GM20431 (cell line): Measurements from ENCODE around the gene COL6A1.
"Not testable (repeated sequence)": the region's sequence is repeated elsewhere in the genome, so short reads cannot be mapped to it uniquely, and the experiment has no call there.

Experiments used
- in situ Hi-C: fragments of 300-500 bp; cut with MseI, MboI; formaldehyde crosslinking; loops from one replicate; pipeline ENCODE4 v1.15.0; 2020; ENCODE audit warnings: low sequenced_read_pairs; ENCODE audit not compliant: unreplicated experiment

COL6A1 gene

DNA sequence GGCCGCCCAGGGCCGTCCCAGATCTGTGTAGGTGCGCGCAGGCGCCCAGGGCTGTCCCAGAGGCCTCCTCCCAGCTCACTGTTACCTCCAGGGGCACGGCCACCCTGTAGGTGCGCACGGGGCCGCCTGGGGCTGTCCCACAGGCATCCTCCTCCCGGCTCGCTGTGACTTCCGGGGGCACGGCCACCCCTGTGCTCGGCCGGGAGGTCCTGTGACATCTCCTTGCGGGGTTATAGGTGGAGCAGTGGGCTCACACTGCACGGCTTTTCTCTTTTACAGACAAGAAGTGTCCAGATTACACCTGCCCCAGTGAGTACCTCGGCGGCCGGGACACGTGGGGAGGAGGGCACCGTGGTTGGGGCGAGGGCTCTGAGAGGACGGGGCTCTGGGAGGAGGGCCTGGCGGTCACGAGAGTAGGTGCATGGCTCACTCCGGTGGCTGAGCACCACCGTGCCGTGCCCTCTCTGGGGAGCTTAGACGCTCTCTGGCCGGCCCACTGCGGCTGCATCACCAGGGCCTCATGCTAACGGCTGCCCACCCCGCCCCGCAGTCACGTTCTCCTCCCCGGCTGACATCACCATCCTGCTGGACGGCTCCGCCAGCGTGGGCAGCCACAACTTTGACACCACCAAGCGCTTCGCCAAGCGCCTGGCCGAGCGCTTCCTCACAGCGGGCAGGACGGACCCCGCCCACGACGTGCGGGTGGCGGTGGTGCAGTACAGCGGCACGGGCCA, 21.4 kb downstream of the COL6A1 start:
- in situ Hi-C loops = no loop called here

DNA sequence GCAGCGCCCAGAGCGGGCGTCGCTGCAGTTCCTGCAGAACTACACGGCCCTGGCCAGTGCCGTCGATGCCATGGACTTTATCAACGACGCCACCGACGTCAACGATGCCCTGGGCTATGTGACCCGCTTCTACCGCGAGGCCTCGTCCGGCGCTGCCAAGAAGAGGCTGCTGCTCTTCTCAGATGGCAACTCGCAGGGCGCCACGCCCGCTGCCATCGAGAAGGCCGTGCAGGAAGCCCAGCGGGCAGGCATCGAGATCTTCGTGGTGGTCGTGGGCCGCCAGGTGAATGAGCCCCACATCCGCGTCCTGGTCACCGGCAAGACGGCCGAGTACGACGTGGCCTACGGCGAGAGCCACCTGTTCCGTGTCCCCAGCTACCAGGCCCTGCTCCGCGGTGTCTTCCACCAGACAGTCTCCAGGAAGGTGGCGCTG, 22.0 kb downstream of the COL6A1 start:
- in situ Hi-C loops = no loop called here

DNA sequence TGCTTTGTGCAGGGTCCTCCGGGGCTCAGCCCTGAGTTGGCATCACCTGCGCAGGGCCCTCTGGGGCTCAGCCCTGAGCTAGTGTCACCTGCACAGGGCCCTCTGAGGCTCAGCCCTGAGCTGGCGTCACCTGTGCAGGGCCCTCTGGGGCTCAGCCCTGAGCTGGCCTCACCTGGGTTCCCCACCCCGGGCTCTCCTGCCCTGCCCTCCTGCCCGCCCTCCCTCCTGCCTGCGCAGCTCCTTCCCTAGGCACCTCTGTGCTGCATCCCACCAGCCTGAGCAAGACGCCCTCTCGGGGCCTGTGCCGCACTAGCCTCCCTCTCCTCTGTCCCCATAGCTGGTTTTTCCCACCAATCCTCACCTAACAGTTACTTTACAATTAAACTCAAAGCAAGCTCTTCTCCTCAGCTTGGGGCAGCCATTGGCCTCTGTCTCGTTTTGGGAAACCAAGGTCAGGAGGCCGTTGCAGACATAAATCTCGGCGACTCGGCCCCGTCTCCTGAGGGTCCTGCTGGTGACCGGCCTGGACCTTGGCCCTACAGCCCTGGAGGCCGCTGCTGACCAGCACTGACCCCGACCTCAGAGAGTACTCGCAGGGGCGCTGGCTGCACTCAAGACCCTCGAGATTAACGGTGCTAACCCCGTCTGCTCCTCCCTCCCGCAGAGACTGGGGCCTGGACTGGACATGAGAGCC, 22.7 kb downstream of the COL6A1 start:
- in situ Hi-C loops = no loop called here

DNA sequence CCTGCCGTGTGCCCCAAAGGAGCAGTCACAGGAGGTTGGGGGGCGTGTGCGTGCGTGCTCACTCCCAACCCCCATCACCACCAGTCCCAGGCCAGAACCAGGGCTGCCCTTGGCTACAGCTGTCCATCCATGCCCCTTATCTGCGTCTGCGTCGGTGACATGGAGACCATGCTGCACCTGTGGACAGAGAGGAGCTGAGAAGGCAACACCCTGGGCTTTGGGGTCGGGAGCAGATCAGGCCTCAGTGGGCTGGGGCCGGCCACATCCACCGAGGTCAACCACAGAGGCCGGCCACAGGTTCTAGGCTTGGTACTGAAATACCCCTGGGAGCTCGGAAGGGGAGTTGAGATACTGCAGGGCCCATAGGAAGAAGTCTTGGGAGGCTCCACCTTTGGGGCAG, 23.5 kb downstream of the COL6A1 start:
- in situ Hi-C loops = no loop called here

DNA sequence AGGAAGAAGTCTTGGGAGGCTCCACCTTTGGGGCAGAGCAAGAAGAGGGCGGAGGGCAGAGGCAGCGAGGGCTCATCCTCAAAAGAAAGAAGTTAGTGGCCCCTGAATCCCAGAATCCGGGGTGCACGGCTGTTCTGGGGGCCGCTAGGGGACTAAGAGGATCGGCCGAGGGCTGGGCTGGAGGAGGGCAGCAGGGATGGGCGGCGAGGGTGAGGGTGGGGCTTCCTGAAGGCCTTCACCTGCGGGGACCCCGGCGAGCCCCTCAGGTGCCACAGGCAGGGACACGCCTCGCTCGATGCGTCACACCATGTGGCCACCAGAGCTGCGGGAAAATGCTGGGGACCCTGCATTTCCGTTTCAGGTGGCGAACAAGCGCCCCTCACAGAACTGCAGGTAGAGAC, 23.9 kb downstream of the COL6A1 start:
- in situ Hi-C loops = no loop called here

DNA sequence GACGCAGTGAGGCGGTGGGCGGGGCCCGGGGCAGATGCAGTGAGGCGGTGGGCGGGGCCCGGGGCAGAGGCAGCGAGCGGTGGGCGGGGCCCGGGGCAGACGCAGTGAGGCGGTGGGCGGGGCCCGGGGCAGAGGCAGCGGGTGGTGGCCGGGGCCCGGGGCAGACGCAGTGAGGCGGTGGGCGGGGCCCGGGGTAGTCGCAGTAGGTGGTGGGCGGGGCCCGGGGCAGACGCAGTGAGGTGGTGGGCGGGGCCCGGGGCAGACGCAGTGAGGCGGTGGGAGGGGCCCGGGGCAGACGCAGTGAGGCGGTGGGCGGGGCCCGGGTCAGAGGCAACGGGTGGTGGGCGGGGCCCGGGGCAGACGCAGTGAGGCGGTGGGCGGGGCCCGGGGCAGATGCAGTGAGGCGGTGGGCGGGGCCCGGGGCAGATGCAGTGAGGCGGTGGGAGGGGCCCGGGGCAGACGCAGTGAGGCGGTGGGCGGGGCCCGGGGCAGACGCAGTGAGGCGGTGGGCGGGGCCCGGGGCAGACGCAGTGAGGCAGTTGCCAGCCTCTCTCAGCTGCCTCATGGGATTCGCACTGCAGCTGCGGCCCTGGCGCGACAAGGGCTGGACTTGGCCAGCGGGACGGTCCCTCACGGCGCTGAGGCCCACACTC, 24.4 kb downstream of the COL6A1 start:
- in situ Hi-C loops = not testable (repeated sequence)

DNA sequence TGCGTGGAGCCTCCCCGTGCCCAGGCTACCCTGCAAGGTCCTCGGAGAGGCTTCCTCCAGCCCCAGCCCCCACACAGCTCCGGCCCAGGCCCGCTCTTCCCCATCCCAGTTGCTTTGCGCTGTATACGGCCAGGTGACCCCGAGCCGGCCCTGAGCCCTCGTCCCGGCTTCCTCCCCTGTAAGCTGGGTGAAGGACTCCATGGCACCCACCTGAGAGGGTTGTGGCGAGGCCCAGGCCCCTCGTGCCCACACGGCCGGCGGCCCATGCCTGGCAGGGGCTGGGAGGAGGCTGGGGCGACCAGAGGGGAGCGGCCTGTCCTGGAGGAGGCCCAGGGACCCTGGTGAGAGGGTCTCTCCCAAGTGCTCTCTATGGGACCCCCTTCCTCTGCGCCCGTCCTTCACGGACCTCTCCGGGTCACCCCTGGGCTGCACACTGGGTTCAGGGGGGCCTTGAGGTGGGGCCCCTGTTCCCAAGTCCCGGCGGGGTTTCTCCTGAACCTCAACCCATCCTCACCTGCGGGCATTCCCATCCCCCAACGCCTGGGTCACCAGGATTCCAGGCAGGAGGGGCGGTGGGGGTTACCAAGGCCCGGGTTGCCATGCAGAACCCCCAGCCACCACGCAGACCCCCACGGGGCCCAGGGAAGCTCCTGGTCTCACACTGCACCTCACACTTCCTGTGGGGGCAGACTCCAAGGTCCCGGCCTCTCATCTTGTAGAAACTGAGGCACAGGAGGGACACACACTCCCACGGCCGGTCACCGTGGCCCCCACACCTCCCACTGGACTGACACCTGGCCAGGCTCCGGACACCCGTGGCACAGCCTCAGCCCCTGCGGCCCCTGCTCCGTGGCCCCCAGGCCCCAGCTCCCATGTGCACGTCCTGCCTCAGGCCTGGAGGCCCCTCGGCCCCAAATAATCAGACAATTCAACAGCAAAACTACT, 25.2 kb downstream of the COL6A1 start:
- in situ Hi-C loops = no loop called here

DNA sequence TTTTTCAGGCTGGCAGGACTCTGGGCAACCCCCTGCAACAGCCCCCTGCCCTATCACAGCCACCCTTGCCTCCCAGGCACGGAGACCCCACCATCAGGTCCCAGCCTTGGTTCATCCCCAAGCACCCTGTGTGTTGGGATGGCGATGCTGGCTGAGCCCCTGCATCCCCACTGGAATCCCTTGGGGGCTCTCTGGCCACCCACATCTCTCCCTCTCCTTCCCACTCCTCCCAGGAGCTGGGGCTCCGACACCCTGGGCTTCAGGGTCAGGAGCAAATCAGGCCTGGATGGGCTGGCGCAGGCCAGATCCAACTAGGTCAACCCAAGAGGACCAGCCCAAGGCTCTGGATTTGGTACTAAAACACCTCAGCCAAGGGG, 25.9 kb downstream of the COL6A1 start:
- in situ Hi-C loops = no loop called here

DNA sequence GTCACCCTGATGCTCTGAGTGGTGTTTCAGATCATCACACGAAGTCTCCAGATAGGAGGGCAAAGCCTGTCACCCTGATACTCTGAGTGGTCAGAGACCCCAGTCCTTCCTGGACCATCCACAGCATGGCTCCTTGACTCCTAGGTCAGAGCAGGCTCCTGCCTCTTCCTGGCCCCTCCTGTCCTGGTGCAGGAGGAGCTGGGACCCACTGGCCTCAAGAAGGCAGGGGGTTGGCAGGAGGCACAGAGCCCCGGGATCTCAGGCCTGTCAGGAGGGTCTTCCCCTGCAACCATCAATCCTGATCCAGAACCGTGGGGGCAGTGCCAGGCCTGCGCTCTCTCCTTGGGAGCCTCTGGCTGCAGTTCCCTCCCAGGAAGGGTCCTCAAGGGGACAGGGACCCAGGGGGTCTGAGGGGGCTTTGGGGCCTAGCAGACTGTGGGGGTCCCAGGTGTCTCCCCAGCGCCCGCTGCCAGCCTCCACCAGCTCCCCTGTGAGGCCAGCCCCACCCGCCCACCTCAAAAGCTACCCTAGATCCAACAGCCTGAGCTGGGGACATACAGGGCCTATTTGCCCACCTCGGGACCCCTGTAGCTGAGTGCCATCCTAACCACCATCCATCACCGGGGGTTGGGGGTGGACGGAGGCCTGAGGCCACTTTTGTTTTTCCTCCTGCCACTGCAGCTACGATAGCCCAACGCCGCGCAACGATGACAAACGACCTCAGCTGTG, 27.5 kb downstream of the COL6A1 start:
- in situ Hi-C loops = no loop called here

DNA sequence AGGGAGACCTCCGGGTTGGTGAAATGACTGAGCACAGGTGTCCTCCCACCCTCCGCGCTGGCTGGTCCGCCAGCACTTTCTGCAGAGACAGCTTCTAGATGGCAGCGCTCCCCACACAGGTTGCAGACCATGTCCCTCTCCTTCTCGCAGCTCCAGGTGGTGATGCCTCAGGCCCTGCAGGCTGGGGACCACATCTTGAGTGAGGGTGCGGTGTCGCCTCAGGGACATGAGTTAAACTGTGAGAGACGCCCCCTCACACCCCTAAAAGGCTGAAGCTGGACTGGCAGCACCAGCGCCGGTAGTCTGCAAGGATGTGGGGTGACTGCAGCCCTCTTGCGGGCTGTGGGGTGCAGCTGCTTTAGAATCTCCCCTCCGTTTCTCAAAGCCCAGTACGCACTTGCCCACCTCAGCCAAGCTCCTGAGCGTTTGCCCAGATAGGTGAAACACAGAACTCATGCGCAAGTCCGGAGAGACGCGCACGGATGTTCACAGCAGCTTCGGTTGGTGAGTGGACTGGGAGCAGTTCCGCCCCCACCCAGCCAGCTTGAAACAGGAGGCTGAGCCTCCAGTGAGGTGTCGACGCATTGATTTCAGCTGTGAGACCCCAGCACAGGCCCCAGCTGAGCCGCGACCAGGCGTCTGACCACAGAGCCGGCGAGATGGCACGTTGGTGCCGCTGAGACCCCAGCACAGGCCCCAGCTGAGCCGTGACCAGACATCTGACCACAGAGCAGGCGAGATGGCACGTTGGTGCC, 28.6 kb downstream of the COL6A1 start:
- in situ Hi-C loops = no loop called here

DNA sequence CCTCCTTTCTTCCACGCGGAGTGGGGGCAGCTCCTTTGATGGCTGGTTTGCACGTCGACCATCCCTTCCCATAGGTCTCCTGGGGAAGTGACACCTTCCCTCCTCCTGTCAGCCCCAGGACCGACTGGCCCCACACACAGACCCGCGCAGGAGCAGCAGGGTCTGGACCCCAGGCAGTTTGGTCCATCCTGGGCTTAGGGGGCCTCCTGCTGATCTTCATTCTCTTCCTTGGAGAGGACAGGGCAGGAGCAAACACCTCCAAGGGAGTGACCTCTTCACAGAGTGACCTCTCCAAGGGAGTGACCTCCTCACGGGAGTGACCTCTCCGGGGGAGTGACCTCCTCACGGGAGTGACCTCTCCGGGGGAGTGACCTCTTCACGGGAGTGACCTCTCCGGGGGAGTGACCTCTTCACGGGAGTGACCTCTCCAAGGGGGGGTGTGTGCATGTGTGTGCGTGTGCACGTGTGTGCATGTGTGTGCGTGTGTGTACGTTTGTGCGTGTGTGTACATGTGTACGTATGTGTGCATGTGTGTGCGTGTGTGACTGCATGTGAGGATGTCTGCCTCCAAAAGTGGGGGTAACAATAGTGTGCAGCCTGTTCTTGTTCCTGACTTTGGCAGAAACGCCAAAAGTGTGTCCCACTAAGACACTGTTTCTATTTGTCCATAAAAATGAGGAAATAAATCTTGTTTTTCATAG, 29.8 kb downstream of the COL6A1 start:
- in situ Hi-C loops = no loop called here

DNA sequence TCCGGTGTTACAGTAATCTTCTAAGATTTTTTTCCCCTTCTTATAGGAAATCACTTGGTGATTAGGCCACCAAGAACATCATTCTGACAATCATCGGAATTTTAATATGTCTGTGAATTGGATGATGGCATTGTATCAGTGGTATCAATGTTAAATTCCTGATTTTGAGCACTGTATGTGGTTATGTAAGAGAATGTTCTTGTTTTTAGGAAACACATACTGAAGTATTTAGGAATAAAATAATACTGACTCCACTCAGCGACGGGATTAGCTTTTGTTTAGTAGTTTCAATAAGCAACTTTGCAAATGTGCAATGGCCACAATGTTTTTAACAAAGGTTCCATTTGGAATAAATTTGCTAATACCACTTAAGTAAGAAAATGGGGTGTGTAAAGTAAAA, 30.6 kb downstream of the COL6A1 start:
- in situ Hi-C loops = no loop called here

DNA sequence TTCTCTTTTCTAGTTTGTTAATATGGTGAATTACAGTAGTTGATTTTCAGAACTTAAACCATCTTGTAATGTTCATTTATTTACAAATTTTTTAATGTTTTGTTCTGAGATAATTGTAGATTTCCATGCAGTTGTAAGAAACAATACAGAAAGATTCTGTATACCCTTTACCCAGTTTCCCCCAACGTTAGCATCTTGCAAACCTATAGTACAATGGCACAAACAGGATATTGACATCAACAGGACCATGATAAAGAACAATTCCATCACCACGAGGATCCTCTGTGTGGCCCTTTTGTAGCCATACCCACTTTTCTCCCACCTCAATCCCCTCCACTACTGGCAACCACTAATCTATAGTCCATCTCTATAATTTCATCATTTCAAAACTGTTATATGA, 33.3 kb downstream of the COL6A1 start:
- in situ Hi-C loops = no loop called here

DNA sequence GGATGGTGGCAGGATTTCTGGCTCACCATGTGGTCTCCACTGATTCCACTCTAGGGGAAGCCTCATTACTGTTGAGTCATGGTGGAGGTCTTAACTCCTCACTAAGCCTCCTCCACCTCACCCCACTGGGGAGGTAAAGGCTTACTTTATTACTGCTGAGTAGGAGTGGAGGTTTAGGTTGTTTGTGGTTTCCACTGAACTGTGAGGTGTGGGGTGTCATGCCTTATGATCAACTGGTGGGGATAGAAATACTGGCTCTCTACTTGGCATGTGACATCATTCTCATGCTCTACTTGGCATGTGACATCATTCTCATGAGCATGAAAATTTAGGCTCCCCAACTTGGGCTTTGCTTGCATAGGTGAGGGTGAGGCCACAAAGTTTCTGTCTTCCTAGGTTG, 35.6 kb downstream of the COL6A1 start:
- in situ Hi-C loops = no loop called here

DNA sequence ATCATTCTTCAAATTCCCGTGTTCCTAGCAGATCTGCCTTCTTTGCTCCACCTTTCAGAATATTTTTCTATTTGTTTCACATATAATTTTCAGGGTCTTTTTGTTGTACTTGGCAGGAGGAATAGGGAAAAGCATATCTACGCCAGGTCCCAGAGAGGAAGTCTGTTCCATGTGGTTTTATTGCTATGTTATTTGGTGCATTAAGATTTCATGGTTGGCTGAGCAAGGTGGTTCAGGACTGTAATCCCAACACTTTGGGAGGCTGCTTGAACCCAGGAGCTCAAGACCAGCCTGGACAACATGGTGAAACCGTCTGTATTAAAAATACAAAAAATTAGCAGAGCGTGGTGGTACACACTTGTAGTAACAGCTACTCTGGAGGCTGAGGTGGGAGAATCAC, 36.1 kb downstream of the COL6A1 start:
- in situ Hi-C loops = no loop called here

DNA sequence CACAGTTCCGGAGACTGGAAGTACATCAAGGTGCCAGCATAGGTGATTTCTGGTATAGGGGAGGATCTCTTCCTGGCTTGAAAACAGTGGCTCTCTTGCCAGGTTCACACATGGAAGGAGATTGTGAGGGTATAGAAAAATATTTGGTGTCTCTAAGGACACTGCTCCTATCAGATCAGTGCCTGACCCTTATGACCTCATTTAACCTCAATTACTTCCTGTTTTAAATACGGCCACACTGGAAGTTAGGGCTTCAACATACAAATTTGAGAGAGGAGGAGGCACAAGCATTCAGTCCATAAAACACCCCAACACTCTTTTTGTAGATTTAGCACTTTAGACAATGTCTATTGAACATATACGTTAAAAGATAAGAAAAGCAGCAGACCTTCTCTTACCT, 37.0 kb downstream of the COL6A1 start:
- in situ Hi-C loops = no loop called here

DNA sequence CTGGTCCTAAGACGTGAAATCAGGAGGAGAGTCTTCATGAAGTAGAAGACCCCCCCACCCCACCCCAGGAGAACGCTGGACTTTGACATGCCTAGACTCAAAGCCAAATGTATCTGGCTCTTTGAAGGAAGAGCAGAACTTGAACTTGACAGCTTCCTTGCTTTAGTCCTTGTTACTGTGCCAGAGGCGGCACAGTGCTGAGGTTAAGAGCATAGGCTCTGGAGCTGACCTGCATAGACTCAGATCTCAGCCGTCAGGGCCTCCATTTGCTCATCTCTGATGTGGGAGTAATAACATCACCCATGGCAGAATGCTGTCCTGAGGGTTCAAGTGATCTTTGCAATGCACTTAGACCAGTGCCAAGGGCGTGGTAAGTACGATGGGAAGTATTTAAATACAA, 39.0 kb downstream of the COL6A1 start:
- in situ Hi-C loops = no loop called here

DNA sequence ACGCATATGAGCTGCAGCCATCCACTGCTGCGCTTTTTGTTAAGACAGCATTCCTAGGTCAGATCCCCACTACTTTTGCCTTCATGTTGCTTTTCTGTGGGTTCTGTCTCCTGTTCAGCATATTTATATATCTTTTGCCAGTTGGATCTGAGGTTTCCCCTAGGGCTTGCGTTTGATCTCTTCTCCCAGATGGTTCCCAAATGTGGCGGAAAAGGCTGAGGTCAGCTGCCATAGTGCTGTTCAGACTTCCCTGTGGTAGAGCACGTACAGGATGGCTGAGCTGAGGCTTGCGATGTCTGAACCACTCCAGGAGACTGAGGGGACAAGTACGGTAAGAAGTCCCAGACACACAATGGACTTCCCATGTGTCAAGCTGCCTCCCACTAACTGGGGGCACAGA, 39.8 kb downstream of the COL6A1 start:
- in situ Hi-C loops = no loop called here
